IMR-90 (cell line): ENCODE data around the gene LEKR1. TPM values are rescaled to one million over a fixed set of nuclear protein-coding genes. Genes with fewer than 3 reads are reported as not detected.
"Not testable (repeated sequence)": the region's sequence is repeated elsewhere in the genome, so short reads cannot be mapped to it uniquely, and the experiment has no call there.

Experiments used
- ATAC-seq: fragments of 200-7000 bp; cut with Tn5 transposase; 2 replicates; pipeline ENCODE4 v1.9.1; 2020; ENCODE audit warnings: low read depth, mild to moderate bottlenecking, moderate library complexity
- BruUV-seq: library from RNA; stranded (reverse); fragments of 400-500 nt; replicated peaks from 2 replicates; lab custom pipeline; 2021; lab: Mats Ljungman, UMichigan
- CTCF ChIA-PET: fragments of 300-600 bp; formaldehyde crosslinking; extraction: SDS; loops from one replicate; lab custom pipeline; 2021; ENCODE audit warnings: antibody characterized with exemption; lab: Yijun Ruan, JAX
- POLR2A ChIA-PET: fragments of 300-600 bp; sonication (Branson Sonifier 250); formaldehyde crosslinking; loops from one replicate; lab custom pipeline; 2022; ENCODE audit warnings: antibody characterized with exemption; ENCODE audit not compliant: unreplicated experiment; lab: Charles Lee
- DNase-seq: peaks from one replicate; pipeline ENCODE4 v3.0.0; 2013
- H2AFZ ChIP-seq: replicated peaks from 2 replicates; pipeline ENCODE3; 2013; ENCODE audit warnings: low read length, mild to moderate bottlenecking; ENCODE audit not compliant: poor library complexity
- H2AK5ac ChIP-seq: 2 replicates; pipeline ENCODE4 v1.6.1; 2013; ENCODE audit warnings: low read depth, low read length, inconsistent platforms
- H2AK9ac ChIP-seq: replicated peaks from 2 replicates; pipeline ENCODE3; 2013; ENCODE audit warnings: mild to moderate bottlenecking, low read depth, low read length, moderate library complexity; ENCODE audit not compliant: poor library complexity
- H2BK120ac ChIP-seq: 2 replicates; pipeline ENCODE4 v1.6.1; 2013; ENCODE audit warnings: low read depth, low read length, inconsistent platforms
- H2BK15ac ChIP-seq: 3 replicates; pipeline ENCODE4 v1.6.1; 2013; ENCODE audit warnings: low read depth, low read length, inconsistent platforms
- H2BK20ac ChIP-seq: 2 replicates; pipeline ENCODE4 v1.6.1; 2013; ENCODE audit warnings: low read depth, mild to moderate bottlenecking, inconsistent platforms, low read length, moderate library complexity
- H2BK5ac ChIP-seq: 2 replicates; pipeline ENCODE4 v1.6.1; 2013; ENCODE audit warnings: mild to moderate bottlenecking, low read depth, low read length, inconsistent platforms; ENCODE audit not compliant: poor library complexity, severe bottlenecking
- H3K14ac ChIP-seq: replicated peaks from 2 replicates; pipeline ENCODE4 v1.6.1; 2013; ENCODE audit warnings: low read depth, low read length, inconsistent platforms
- H3K18ac ChIP-seq: 2 replicates; pipeline ENCODE4 v1.6.1; 2013; ENCODE audit warnings: low read depth, low read length, control low read depth
- H3K23ac ChIP-seq: 2 replicates; pipeline ENCODE4 v1.6.1; 2013; ENCODE audit warnings: low read depth, low read length, inconsistent platforms
- H3K27ac ChIP-seq: 2 replicates; pipeline ENCODE4 v1.5.1; 2013; ENCODE audit warnings: mild to moderate bottlenecking, control low read depth, low read length; ENCODE audit not compliant: insufficient read depth
- H3K27me3 ChIP-seq: 2 replicates; pipeline ENCODE4 v1.6.1; 2013; ENCODE audit warnings: low read length; ENCODE audit not compliant: control insufficient read depth, insufficient read depth
- H3K36me3 ChIP-seq: 2 replicates; pipeline ENCODE4 v1.6.1; 2013; ENCODE audit warnings: low read length, mixed read lengths; ENCODE audit not compliant: control insufficient read depth, insufficient read depth
- H3K4ac ChIP-seq: 2 replicates; pipeline ENCODE4 v1.6.1; 2013; ENCODE audit warnings: low read depth, low read length, inconsistent platforms
- H3K4me1 ChIP-seq: 2 replicates; pipeline ENCODE4 v1.6.1; 2013; ENCODE audit warnings: low read length, mixed read lengths; ENCODE audit not compliant: control insufficient read depth, insufficient read depth
- H3K4me2 ChIP-seq: 2 replicates; pipeline ENCODE4 v1.6.1; 2013; ENCODE audit warnings: low read depth, mild to moderate bottlenecking, control low read depth, low read length, moderate library complexity
- H3K4me3 ChIP-seq: 2 replicates; pipeline ENCODE4 v1.5.1; 2013; ENCODE audit warnings: low read depth, mild to moderate bottlenecking, control low read depth, low read length, moderate library complexity; ENCODE audit not compliant: insufficient read depth
- H3K56ac ChIP-seq: 2 replicates; pipeline ENCODE4 v1.6.1; 2013; ENCODE audit warnings: low read length, inconsistent platforms; ENCODE audit not compliant: insufficient read depth; ENCODE audit errors: extremely low read depth
- H3K79me1 ChIP-seq, 2 experiments: 2 replicates each; pipeline ENCODE4 v1.6.1; 2013; ENCODE audit warnings: low read length in 2 of 2, inconsistent platforms in 1 of 2, low read depth in 1 of 2
- H3K9ac ChIP-seq: 2 replicates; pipeline ENCODE4 v1.6.1; 2013; ENCODE audit warnings: low read depth, low read length, control low read depth
- H3K9me1 ChIP-seq: 2 replicates; pipeline ENCODE4 v1.6.1; 2013; ENCODE audit warnings: low read length, inconsistent platforms; ENCODE audit not compliant: insufficient read depth
- H3K9me3 ChIP-seq: 2 replicates; pipeline ENCODE4 v1.6.1; 2013; ENCODE audit warnings: low read length; ENCODE audit not compliant: control insufficient read depth, insufficient read depth
- H4K20me1 ChIP-seq: 2 replicates; pipeline ENCODE4 v1.6.1; 2013; ENCODE audit warnings: low read length, inconsistent platforms; ENCODE audit not compliant: insufficient read depth
- H4K5ac ChIP-seq: 2 replicates; pipeline ENCODE4 v1.6.1; 2013; ENCODE audit warnings: mild to moderate bottlenecking, low read depth, low read length, control low read depth
- H4K8ac ChIP-seq, 2 experiments: 2 replicates each; pipeline ENCODE4 v1.6.1; 2013; ENCODE audit warnings: low read depth in 2 of 2, low read length in 2 of 2, control low read depth in 1 of 2, inconsistent platforms in 1 of 2
- H4K91ac ChIP-seq: 2 replicates; pipeline ENCODE4 v1.6.1; 2013; ENCODE audit warnings: low read depth, low read length, inconsistent platforms; ENCODE audit not compliant: insufficient read depth
- WGBS, 2 experiments: methylation state at CpG; one replicate each; pipeline versions ENCODE4 v1.1.5 to v1.1.7; 2013; ENCODE audit warnings: missing lambda C conversion rate in 2 of 2; ENCODE audit not compliant: insufficient read length in 1 of 2; ENCODE audit errors: extremely low coverage in 2 of 2; 5-methylcytosine and 5-hydroxymethylcytosine counted together
- dilution Hi-C: fragments of 300-500 bp; cut with HindIII; formaldehyde crosslinking; loops from one replicate; pipeline ENCODE4 v1.14.3; 2018; ENCODE audit warnings: low sequenced_read_pairs; ENCODE audit not compliant: unreplicated experiment
- in situ Hi-C: fragments of 300-500 bp; cut with MboI; formaldehyde crosslinking; loops from 3 replicates; pipeline ENCODE4 v1.14.3; 2019; ENCODE audit warnings: low sequenced_read_pairs, inconsistent platforms, mixed read lengths
- intact Hi-C: fragments of 100-400 bp; cut with micrococcal nuclease; formaldehyde crosslinking; loops from 2 replicates; pipeline ENCODE4 v1.10.0; 2022
- polyA plus RNA-seq, 3 experiments: library from polyadenylated mRNA; depleted of rRNA; stranded (reverse); fragments of >200 nt; gene quantifications; 2 replicates each; pipeline ENCODE4 v1.2.3, GENCODE V29; 2012; ENCODE audit warnings: low replicate concordance in 1 of 3
- total RNA-seq: library from RNA; depleted of rRNA; stranded (reverse); fragments of >200 nt; gene quantifications from 2 replicates; pipeline ENCODE4 v1.2.3, GENCODE V29; 2012

LEKR1 gene
- total and polyA plus RNA-seq, 2 of the 4 experiments (the other 2 are of a cell fraction) = 0.19 to 0.36 TPM

GRCh38 chr3:156879491-156879890 is 53.3 kb downstream of the LEKR1 start:
- H3K14ac ChIP-seq, H4K91ac ChIP-seq, H2AK9ac ChIP-seq, DNase-seq, in situ Hi-C loops, H3K9ac ChIP-seq, H3K18ac ChIP-seq, H3K4ac ChIP-seq, H3K27ac ChIP-seq, H2BK5ac ChIP-seq, H3K9me1 ChIP-seq, CTCF ChIA-PET, H3K4me1 ChIP-seq, H3K4me2 ChIP-seq, H3K79me1 ChIP-seq, H3K4me3 ChIP-seq, H2AFZ ChIP-seq, H3K27me3 ChIP-seq, H3K36me3 ChIP-seq, H2AK5ac ChIP-seq, H4K5ac ChIP-seq, ATAC-seq, H4K20me1 ChIP-seq, H3K9me3 ChIP-seq, BruUV-seq, H2BK120ac ChIP-seq, H4K8ac ChIP-seq, dilution Hi-C loops, H3K23ac ChIP-seq, H2BK20ac ChIP-seq, H2BK15ac ChIP-seq, H3K56ac ChIP-seq, POLR2A ChIA-PET: not testable (repeated sequence)
- intact Hi-C loops = loop anchor here (5.0 kb wide), 1 partner anchor 532 kb away; no protein-coding TSS in a partner anchor
- WGBS, 2 experiments = 100% methylated on average over 1 of the region's 3 CpGs; no CpG with 5 or more reads in 1 of the 2 experiments
